CD4-positive, alpha-beta T cell treated with Interleukin-17A for 4 hours (primary cell): ENCODE results near the gene NUTM2D.
"Not testable (repeated sequence)": the region's sequence is repeated elsewhere in the genome, so short reads cannot be mapped to it uniquely, and the experiment has no call there.

Experiments
- DNase-seq: peaks from one replicate; pipeline ENCODE4 v3.0.0-alpha.2; 2020; ENCODE audit warnings: mixed read lengths

NUTM2D gene, protein sequence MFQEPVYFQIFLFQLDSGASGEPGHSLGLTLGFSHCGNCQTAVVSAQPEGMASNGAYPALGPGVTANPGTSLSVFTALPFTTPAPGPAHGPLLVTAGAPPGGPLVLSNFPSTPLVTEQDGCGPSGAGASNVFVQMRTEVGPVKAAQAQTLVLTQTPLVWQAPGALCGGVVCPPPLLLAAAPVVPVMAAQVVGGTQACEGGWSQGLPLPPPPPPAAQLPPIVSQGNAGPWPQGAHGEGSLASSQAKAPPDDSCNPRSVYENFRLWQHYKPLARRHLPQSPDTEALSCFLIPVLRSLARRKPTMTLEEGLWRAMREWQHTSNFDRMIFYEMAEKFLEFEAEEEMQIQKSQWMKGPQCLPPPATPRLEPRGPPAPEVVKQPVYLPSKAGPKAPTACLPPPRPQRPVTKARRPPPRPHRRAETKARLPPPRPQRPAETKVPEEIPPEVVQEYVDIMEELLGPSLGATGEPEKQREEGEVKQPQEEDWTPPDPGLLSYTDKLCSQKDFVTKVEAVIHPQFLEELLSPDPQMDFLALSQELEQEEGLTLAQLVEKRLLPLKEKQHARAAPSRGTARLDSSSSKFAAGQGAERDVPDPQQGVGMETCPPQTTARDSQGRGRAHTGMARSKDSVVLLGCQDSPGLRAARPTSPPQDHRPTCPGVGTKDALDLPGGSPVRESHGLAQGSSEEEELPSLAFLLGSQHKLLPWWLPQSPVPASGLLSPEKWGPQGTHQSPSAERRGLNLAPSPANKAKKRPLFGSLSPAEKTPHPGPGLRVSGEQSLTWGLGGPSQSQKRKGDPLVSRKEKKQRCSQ

DNA sequence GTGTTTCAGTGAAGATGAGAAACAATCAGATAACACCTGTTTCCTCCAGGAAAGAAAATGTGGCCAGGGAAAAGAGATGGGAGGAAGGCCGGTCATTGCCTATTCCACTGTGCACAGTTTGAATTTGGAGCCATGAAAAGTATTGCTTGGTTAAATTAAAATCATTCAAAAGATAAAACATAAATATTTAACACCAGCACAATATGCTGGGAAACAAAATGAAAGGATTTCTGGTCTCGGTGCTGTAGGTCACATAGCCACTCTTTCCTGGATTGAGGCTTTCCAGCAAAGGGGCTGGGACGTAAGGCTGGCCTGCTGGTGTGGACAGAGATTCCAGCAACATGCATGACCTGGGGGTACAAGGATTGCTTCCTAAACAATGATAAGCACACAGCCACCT is at the start of gene NUTM2D:
Gene NUTM2D, plus strand, starts transcription at position 301 of the 400 bp plus-strand sequence. CDS start 522 bp downstream, outside the sequence.
- not testable (repeated sequence) for DNase-seq

DNA sequence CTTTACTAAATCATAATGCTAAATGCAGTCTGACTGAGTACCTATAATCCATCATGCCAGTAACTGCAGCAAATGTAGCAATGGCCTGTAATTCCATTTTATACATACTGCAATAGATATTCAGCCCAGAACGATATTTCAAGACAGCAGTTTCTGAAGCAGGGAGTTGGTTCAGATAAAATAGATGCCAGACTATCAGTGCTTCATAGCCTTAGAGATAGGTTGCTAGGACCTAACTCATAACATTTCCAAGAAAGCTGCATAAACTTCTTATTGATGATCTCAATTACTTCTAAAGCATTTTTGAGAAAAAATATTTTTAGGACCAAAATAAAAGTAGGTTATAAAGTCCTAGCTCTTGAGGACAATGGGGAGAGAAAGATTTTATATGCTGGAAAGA is 48.8 kb upstream of the NUTM2D start:
- not testable (repeated sequence) for DNase-seq

DNA sequence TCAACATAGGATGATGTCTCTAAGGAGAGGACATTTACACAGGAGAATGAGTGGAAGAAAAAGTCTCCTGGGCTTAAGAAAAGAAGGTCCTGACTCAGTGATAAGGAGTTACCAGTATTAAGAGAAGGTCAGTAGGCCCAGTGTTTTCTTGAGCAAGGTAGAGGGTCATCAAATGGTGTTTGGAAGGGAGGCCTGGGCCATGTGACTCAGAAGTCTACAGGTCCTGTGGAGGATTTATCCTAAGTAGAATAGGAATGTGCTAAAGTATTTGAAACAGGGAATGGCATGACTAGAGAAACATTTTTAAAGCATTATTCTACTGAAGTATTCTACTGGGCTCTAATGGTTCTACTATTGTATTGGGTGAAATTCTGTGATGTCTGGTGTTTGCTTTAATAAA is 47.9 kb upstream of the NUTM2D start:
- DNase-seq = not testable (repeated sequence)

DNA sequence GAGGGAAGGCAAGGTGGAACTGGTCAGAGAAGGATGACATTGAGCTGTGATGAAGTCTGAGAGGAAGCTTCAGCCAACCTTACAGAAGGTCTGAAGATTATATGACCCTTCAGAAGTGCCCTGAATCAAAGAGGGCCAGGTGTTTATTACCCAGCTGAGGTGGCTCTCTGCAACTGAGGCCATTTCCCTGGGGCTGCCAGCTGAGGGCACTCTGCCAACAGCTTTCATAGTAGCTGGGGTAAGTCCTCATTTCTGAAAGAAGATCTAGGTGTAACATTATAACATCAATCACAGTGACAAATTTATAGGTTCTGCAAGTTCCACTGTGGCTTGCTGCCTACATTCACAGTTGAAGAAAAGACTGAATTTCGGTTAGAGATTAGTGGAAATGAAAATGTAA is 46.0 kb upstream of the NUTM2D start:
- DNase-seq = not testable (repeated sequence)

DNA sequence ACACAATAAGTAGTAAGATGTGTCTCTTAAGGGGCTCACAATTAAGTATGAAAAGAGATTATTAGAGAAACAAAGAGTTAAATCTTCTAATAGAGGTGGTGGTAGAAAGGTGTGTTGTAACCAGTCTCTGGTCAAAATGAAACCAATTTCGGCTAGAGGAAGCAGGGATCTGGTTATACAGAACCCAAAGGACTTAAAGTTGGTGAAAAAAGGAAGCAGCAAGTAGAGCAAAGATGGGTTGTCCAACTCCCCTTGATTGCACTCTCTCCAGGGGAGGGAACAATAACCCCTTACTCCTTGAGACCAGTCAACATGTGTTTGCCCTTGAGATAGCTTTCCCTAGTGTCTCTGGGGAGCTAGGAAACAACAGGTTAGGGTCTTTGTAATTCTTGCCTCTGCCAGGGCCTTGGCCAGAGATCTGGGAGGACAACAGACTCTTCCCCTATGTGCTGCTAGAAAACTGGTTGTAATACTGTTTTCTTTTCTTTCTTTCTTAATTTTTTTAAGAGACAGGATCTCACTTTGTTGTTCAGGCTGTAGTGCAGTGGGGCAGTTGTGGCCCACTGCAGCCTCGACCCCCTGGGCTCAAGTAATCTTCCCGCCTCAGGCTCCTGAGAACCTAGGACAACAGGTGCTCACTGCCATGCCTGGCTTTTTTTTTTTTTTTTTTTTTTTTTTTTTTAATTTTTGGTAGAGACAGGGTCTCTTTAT is 43.7 kb upstream of the NUTM2D start:
- DNase-seq = not testable (repeated sequence)

DNA sequence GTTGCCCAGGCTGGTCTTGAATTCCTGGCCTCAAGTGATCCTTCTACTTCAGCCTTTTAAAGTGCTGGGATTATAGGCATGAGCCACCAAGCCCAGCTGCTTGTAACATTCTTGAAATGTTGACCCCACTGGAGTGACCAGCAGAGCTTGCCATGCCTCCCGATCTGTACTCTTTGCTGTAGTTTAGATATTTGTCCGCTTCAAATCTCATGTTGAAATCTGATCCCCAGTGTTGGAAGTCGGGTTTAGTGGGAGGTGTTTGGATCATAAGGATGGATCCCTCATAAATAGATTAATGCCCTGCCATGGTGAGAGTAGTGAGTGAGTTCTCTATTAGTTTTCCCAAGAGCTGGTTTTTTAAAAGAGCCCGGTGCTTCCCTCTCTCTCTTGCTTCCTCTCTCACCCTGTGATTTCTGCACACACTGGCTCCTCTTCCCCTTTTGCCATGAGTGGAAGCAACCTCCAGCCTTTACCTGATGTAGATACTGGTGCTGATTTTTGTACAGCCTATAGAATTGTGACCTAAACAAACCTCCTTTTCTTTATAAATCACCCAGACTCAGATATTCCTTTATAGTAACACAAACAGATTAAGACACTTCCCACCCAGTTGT is 43.1 kb upstream of the NUTM2D start:
- not testable (repeated sequence) for DNase-seq

DNA sequence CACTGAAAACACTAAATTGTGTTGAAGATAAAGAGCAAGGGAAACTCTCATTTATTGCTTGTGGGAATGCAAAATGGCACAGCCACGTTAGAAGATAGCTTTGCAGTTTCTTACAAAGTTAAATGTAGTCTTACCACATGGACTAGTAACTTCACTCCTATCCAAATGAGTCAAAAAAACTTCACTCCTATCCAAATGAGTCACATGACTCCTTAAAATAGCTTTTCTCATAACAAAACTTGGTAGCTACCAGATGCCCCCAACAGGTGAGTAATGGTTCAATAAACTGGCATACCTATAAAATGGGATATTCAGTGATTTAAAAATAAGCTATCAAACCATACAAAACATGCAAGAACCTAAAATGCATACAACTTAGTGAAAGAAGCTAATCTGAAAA is 36.0 kb upstream of the NUTM2D start:
- not testable (repeated sequence) for DNase-seq

DNA sequence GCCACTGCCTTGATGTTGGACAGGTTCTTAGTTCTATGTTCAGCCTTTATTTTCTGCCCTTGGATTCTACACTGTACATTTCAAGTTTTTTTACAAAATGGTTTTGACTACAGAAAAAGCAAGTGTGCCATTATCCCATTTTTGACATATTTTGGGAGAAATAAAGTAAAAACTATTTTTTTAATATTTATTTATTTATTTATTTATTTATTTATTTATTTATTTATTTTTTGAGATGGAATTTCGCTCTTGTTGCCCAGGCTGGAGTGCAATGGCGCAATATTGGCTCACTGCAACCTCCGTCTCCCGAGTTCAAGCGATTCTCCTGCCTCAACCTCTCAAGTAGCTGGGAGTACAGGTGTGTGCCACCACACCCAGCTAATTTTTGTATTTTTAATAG is 33.0 kb upstream of the NUTM2D start:
- not testable (repeated sequence) for DNase-seq

DNA sequence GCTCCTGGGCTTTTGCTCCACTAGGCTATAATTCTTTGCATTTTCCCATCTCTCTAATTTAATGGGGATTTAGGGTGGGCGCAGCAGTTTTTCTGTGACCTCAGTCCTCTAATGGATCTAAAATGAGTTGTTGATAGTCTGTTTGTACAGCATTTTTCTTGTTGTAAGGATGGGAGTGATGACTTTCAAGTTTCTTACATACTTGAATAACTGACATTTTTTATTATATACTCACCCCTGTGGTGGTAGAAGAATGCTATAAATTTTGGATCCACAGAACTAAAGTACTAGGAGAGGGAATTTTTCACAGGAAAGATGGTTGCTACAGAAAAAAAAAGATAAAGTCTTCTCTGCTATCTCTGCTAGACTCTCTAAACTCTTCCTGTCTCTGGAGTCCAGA is 29.6 kb upstream of the NUTM2D start:
- not testable (repeated sequence) for DNase-seq

DNA sequence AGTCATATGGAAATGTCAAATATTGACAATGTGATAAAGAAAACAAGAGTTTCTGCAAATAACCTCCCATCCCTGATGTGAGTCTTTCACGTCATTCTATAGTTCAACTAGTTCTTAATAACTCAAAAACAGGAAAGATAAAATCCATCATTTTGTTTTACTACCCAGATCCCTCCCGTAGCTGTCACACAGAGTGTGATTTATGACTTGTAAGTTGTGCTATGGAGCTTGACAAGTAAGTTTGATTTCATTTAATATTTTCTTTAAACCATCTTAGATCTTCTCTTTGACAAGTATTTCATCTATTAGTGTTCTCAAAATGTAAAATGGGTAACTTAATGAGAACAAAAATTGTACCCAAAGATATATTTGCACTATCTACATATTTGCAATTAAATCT is 28.4 kb upstream of the NUTM2D start:
- not testable (repeated sequence) for DNase-seq

DNA sequence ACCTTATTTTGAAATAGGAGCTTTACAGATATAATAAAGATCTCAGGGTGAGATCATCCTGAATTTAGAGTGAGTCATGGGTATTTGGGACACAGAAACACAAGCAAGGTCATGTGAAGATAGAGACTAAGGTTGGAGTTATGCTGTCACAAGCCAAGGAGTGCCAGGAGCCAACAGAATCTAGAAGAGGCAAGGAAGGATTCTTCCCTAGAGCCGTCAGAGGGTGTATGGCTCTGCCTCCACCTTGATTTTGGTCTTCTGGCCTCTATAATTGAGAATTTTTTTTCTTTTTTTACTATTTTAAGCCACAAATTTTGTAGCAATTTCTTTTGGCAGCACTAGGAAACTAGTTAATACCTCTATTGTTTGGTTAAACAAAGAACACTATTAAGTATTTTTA is 24.9 kb upstream of the NUTM2D start:
- DNase-seq = not testable (repeated sequence)

DNA sequence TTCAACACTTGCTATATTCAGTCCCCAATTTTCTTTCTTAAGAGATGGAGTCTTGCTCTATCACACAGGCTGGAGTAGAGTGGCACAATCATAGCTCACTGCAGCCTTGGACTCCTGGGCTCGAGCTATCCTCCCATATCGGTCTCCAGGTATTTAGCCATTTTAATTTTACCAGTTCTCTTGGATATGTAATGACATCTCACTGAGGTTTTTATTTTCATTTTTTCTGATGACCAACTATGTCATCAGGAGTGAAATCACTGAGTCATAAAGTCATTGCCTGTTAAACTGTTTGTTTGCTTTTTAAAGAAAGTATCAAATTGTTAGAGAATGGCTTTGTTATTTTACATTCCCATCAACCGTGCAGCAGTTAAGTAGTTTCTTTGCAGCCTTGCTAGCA is 17.1 kb upstream of the NUTM2D start:
- DNase-seq = not testable (repeated sequence)

DNA sequence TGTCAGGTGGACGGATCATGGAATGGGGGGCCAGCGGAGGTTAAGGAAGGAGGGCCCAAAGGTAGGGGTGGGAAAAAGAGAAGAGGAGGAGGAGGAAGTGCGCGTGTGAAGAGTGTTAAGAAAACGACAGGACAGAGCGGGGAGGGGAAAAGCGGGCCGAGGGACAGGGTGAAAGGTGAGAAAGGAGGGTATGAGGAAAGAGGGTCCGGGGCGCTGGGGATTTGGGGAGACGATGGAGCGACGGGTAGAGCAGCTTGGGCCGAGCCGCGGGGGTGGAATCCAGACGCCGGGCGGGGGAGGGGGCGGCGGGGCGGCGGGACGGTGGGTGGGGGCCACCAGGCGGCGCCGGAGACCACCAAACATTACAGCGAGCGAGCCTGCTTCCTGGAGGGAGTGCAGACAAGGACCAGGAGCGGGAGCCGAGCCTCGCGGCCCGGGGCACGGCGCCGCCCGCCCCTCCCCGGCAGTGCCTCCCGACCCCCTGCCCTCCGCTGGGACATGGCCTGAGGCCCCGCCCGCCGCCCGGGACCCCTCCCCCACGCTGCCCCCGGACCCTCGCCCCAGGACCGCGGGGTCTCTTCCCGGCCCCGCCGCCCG is 15.9 kb upstream of the NUTM2D start:
- DNase-seq = not testable (repeated sequence)

DNA sequence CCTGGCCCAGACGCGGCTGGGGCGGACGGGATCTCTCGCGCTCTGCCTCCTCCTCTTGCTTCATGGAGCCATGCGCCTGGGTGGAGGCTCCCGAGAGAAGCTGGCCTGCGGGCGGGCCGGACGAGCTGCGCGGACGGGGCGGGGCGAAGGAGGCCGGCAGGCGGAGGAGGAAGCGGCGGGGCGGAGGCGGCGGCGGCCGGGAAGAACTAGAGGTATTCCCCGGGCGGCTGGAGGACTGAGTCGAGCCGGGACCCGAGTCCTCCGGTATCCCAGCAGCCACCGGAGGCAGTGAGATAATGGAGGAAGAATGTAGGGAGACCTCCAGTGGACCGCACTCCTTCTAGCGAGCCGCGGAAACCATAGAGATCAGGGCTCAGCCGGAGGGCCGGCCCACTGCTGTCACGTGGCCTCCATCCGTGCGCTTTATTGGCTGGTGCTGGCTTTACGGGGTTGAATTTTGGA is 15.3 kb upstream of the NUTM2D start:
- peak; percentile 82 for DNase-seq

DNA sequence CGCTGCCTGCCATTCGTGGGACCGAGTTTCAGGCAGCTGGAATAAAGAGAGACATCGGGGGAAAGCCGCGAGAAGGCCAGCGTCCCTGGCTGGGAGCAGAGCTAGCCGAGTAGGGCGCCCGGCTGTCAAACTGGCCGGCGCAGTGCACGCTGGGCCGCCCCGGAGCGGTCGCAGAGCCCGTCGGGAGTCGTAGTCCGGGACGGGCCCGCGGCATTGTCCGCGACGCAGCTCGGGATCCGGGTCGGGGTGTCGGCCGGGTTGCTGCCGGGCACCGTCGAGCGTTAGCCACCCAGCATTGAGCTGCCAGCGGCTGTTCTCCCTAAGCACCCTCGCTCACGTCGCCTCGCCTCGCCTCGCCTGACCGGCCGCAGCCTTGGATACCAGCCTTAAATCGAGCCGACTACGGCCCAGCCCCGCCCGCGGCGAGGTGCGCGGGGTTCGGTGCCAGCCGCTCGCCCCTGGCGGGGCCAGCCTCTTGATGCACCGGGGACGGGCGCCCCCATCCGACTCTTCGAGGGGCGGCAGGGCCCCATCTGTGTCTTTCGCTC is 14.8 kb upstream of the NUTM2D start:
- peak; percentile 86 for DNase-seq

DNA sequence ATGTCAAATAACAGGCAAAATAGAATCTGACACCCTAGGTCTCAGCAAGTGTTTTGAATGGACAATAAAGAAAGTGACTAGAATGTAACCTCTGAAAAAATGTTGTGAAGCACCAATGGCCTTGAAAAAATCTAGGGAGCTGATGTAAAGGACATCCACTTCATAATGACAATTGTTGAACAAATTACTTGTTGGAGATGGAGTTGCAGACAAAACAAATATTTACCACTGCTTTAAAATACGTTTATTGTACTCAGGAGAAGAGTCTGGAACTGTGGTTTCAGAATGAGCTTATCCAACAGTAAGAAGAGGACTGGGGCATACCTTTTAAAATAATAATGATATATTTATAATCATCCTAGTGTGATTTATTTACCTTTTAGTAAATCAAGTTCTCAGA is 11.8 kb upstream of the NUTM2D start:
- DNase-seq = not testable (repeated sequence)

DNA sequence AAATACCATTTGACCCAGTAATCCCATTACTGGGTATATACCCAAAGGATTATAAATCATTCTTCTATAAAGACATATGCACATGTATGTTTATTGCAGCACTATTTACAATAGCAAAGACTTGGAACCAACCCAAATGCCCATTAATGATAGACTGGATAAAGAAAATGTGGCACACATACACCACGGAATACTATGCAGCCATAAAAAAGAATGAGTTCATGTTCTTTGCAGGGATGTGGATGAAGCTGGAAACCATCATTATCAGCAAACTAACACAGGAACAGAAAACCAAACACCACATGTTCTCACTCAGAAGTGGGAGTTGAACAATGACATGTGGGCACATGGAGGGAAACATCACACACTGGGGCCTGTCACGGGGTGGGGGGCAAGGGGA is 7.4 kb upstream of the NUTM2D start:
- not testable (repeated sequence) for DNase-seq

DNA sequence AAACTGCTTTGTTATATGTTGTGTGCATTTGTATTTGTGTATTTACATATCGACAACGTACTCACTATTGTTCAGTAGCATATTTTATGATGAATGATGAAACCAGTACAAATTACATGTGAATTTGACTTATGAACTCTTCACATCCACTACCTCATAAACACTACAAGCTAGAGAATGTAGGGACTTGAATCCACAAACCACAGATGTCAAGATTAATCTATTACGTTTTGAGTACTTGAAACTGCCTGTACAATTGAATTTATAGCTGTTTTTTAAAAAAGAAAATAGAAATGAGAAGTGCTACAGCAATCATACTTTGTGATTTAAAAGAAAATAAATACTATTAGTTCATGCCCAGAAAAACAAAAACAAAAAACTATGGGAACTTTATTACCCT is 4.7 kb upstream of the NUTM2D start:
- DNase-seq = not testable (repeated sequence)

DNA sequence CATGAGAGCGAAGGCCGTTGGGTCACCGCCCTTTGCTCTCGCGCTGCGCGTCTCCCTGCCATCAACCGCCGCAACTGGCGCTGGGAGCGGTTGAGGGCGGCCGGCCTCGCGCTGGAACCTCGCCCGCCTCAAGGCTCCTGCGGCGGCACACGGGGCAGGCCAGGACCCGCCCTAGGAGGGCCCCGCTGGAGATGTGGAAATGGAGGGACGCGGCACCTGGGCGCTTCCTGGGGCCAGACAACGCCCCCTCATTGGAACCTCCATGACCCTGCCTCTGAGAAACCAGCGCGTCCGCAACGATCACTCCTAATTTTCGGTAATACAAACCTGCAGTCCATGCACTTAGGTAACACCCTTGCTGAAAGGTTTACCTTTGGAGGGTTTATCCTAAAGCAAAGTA is 2.4 kb upstream of the NUTM2D start:
- DNase-seq = not testable (repeated sequence)

DNA sequence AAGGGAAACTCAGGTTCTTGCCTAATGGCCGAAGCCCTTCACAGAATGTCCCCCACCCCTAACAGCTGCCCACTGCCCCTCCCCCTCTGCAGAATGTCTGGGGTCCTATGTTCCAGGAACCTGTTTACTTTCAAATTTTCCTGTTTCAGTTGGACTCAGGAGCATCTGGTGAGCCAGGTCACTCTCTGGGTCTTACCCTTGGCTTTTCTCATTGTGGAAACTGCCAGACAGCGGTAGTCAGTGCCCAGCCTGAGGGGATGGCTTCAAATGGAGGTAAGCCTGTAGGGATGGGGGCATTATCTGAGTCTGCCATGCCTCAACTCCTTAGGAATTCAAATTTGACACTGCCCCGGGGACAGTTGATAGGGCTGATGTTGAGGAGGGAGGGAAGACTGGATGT is 615 bp downstream of the NUTM2D start:
- DNase-seq = not testable (repeated sequence)

DNA sequence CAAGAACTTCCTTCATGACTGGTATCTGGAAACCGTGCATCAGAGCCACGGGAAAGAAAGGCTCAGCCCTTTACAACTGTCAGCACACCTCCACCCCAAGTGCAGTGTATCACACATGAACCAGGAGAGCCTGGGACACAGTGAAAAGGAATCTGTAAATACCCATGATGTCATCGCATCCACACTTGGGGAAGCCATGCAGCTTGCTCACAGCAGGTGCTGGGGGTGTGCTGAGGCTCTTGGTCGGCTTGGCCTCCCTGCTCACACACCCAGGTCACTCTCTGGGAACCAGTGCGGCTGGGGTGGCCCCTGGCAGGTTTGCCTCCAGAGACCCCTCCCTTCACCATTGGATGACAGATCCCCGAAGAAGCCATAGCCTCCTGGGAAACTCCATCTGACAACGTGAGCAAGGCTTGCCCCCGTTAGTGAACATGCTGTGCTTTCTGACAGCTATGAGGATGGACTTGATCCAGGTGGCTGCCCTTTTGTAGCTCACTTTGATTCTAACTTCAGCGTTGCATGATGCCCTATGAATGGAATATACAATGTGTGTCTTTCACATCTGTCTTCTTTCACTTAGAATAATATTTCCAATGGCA is 12.1 kb downstream of the NUTM2D start:
- not testable (repeated sequence) for DNase-seq
